ENCODE results near the gene ARHGEF3. TPM values are rescaled to one million over a fixed set of nuclear protein-coding genes. Genes with fewer than 3 reads are reported as not detected.

ARHGEF3 gene
- total and polyA plus RNA-seq, 4 donors = 18.6 to 25.9 (median 24.1) TPM

DNA sequence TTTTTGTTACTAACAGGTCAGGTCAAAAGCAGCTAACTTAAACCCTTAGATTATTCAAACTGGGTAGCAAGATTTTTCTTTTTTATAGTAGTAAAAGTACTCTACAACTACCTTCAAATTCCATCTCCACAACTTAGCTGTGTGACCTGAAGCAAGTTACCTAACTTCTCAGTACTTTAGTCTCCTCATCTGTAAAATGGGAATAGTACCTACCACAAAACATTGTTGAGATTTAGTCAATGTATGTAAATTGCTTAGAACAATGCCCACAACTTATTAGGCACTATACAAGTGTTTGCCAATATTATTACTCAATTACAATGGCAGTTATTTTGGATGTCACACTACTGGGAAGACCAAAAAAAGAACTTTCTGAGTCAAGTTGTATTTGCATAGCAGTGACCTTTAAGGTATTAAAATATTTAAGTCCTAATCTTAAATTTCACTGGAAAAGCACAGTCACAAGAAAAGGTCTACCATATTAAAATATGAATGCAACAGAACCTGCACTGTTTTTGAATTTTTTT lies 121.6 kb downstream of the ARHGEF3 start:
- H3K27ac ChIP-seq (ENCODE audit: low read depth, low read length) = no peak overlapping the region

More for the DNA sequence above, 121.6 kb downstream of the ARHGEF3 start:
- peaks cover 2% of the 10 kb centered on the region for H3K9me3 ChIP-seq (ENCODE audit: control insufficient read depth, insufficient read depth, low read length)
- no peaks in the 10 kb centered on the region for H3K27me3 ChIP-seq (ENCODE audit: control insufficient read depth, insufficient read depth, low read length)
- DNase-seq (ENCODE audit: low read depth in 4 of 6, low spot score in 6 of 6) = no peak
- peaks cover 8% of the 10 kb centered on the region for H3K4me1 ChIP-seq (ENCODE audit: control insufficient read depth, insufficient read depth, low read length)
- H3K4me3 ChIP-seq (ENCODE audit: low read depth, low read length) = no peak overlapping the region
- peaks cover 3% of the 10 kb centered on the region for H3K36me3 ChIP-seq (ENCODE audit: control insufficient read depth, insufficient read depth, low read length)

Other genes starting within 250 kb of the ARHGEF3 start
- gene CCDC66, start 244.8 kb downstream of the ARHGEF3 start, total RNA-seq = 10 to 100 TPM; 42.2 to 58.3 TPM
- gene CCDC66, start 244.8 kb downstream of the ARHGEF3 start, polyA plus RNA-seq (ENCODE audit: insufficient read length in 2 of 2) = 10 to 100 TPM; 26.9 to 38.3 TPM
- gene TASOR, start 118.7 kb downstream of the ARHGEF3 start, total RNA-seq = 100 to 1,000 TPM in 1 of 2 donors, 10 to 100 TPM in 1; 90.7 to 150 TPM
- 10 to 100 TPM; 44.3 to 56.3 TPM for gene TASOR, start 118.7 kb downstream of the ARHGEF3 start, polyA plus RNA-seq (ENCODE audit: insufficient read length in 2 of 2)

All from spinal cord (tissue), 9 donors.